Endodermal cell (in vitro differentiated cells): ENCODE data around the gene PRR9. TPM values are rescaled to one million over a fixed set of nuclear protein-coding genes. Genes with fewer than 3 reads are reported as not detected.

Experiments used
- DNase-seq: peaks from one replicate; pipeline ENCODE4 v3.0.0-alpha.2; 2017
- H3K27ac ChIP-seq: 2 replicates; pipeline ENCODE4 v1.5.1; 2013; ENCODE audit warnings: mild to moderate bottlenecking, low read depth, low read length, moderate library complexity
- H3K27me3 ChIP-seq: 2 replicates; pipeline ENCODE4 v1.6.1; 2013; ENCODE audit warnings: mild to moderate bottlenecking, low read length, moderate library complexity; ENCODE audit not compliant: insufficient read depth, control insufficient read depth, poor library complexity, severe bottlenecking
- H3K36me3 ChIP-seq: 2 replicates; pipeline ENCODE4 v1.7.0; 2013; ENCODE audit warnings: mild to moderate bottlenecking, low read length, moderate library complexity; ENCODE audit not compliant: control insufficient read depth, insufficient read depth
- H3K4me1 ChIP-seq: one replicate; pipeline ENCODE4 v1.7.0; 2013; ENCODE audit warnings: low read length; ENCODE audit not compliant: control insufficient read depth, insufficient read depth
- H3K4me3 ChIP-seq: 2 replicates; pipeline ENCODE4 v1.5.1; 2013; ENCODE audit warnings: mild to moderate bottlenecking, low read length, moderate library complexity
- H3K9ac ChIP-seq: 2 replicates; pipeline ENCODE4 v1.6.1; 2013; ENCODE audit warnings: mild to moderate bottlenecking, low read length, moderate library complexity; ENCODE audit not compliant: poor library complexity, severe bottlenecking; ENCODE audit errors: extremely low read depth
- H3K9me3 ChIP-seq: 2 replicates; pipeline ENCODE4 v1.6.1; 2013; ENCODE audit warnings: mild to moderate bottlenecking, low read length, moderate library complexity; ENCODE audit not compliant: control insufficient read depth
- H3K27ac Mint-ChIP-seq: 2 replicates; pipeline ENCODE4 v1.8.0; 2020; ENCODE audit warnings: mixed read lengths
- H3K27me3 Mint-ChIP-seq: 2 replicates; pipeline ENCODE4 v1.8.0; 2021; ENCODE audit warnings: mild to moderate bottlenecking, mixed read lengths; ENCODE audit not compliant: insufficient read depth
- H3K36me3 Mint-ChIP-seq: 2 replicates; pipeline ENCODE4 v1.8.0; 2020; ENCODE audit warnings: low read depth, mixed read lengths
- H3K4me1 Mint-ChIP-seq: 2 replicates; pipeline ENCODE4 v1.8.0; 2020; ENCODE audit warnings: mixed read lengths
- H3K4me3 Mint-ChIP-seq: 2 replicates; pipeline ENCODE4 v1.8.0; 2020; ENCODE audit warnings: mild to moderate bottlenecking, moderate library complexity, mixed read lengths
- H3K9me3 Mint-ChIP-seq: 2 replicates; pipeline ENCODE4 v1.8.0; 2020; ENCODE audit warnings: mild to moderate bottlenecking, mixed read lengths
- CTCF ChIP-seq: fragments of 200-600 bp; sonication (generic); conservative IDR thresholded peaks from 2 replicates; pipeline ENCODE4 v1.5.0; 2021; ENCODE audit warnings: antibody characterized with exemption, mild to moderate bottlenecking
- WGBS, 2 experiments: methylation state at CpG; one replicate each; pipeline versions ENCODE4 v1.1.5 to v1.1.7; 2013; ENCODE audit warnings: missing lambda C conversion rate in 2 of 2, mixed read lengths in 1 of 2; ENCODE audit not compliant: insufficient coverage in 1 of 2, insufficient read length in 1 of 2; 5-methylcytosine and 5-hydroxymethylcytosine counted together
- total RNA-seq, 2 donors: library from RNA; stranded (reverse); fragmentation: NEBNext Ultra II Directional in 1 of 2; extraction: Animal tissue kit (Norgen Biotek cat#: 25700) in 1 of 2; gene quantifications; 2 replicates in 1 of 2; 3 replicates in 1 of 2; pipeline ENCODE4 v1.2.1, GENCODE V29; 2021

The PRR9 gene
- total RNA-seq, 2 donors from 2014 or later = not detected

GRCh38 chr1:153231363-153231762 lies 14.0 kb downstream of the PRR9 start:
- DNase-seq = no peak
- Mint-ChIP-seq H3K36me3 (no peaks in the 10 kb centered on the region), H3K9me3 (no peaks in the 10 kb centered on the region), H3K27ac (no peak overlapping the region), H3K27me3 (peaks cover 4% of the 10 kb centered on the region), H3K4me3 (no peak overlapping the region), H3K4me1 (peaks cover 6% of the 10 kb centered on the region)
- Histone ChIP-seq H3K36me3 (no peaks in the 10 kb centered on the region), H3K9me3 (no peaks in the 10 kb centered on the region), H3K27me3 (no peaks in the 10 kb centered on the region), H3K9ac (no peak overlapping the region), H3K4me3 (no peak overlapping the region), H3K4me1 (no peaks in the 10 kb centered on the region), H3K27ac (no peak overlapping the region)
- 91 to 100% methylated on average over 2 to 4 of the region's 4 CpGs for WGBS, 2 experiments
- TF ChIP-seq CTCF = no peak

GRCh38 chr1:153231785-153232184 lies 14.4 kb downstream of the PRR9 start:
- H3K9me3 Mint-ChIP-seq = no peaks in the 10 kb centered on the region
- no peak overlapping the region for H3K4me3 Mint-ChIP-seq
- no peaks in the 10 kb centered on the region for H3K36me3 Mint-ChIP-seq
- no peak for DNase-seq
- Histone ChIP-seq H3K27ac (no peak overlapping the region), H3K4me3 (no peak overlapping the region), H3K4me1 (no peaks in the 10 kb centered on the region), H3K9me3 (no peaks in the 10 kb centered on the region), H3K9ac (no peak overlapping the region), H3K27me3 (no peaks in the 10 kb centered on the region), H3K36me3 (no peaks in the 10 kb centered on the region)
- TF ChIP-seq CTCF = no peak
- H3K4me1 Mint-ChIP-seq = peaks cover 6% of the 10 kb centered on the region
- 72 to 94% methylated on average over 2 of the region's 2 CpGs for WGBS, 2 experiments
- peaks cover 4% of the 10 kb centered on the region for H3K27me3 Mint-ChIP-seq
- H3K27ac Mint-ChIP-seq = no peak overlapping the region

- WGBS, 2 experiments = 74 to 88% methylated on average over 2 to 3 of the region's 3 CpGs
- H3K4me3 ChIP-seq = no peak overlapping the region
- Mint-ChIP-seq H3K36me3 (no peaks in the 10 kb centered on the region), H3K4me1 (peaks cover 6% of the 10 kb centered on the region), H3K4me3 (no peak overlapping the region), H3K27ac (no peak overlapping the region), H3K27me3 (peaks cover 4% of the 10 kb centered on the region), H3K9me3 (no peaks in the 10 kb centered on the region)
- no peaks in the 10 kb centered on the region for H3K4me1 ChIP-seq
- H3K36me3 ChIP-seq = no peaks in the 10 kb centered on the region
- no peak for DNase-seq
- H3K27ac ChIP-seq = no peak overlapping the region
- no peaks in the 10 kb centered on the region for H3K9me3 ChIP-seq
- H3K9ac ChIP-seq = no peak overlapping the region
- no peaks in the 10 kb centered on the region for H3K27me3 ChIP-seq
- TF ChIP-seq CTCF = no peak
Observed at GRCh38 chr1:153232553-153232952, 15.2 kb downstream of the PRR9 start.
